Vagina (tissue), 2 donors: Measurements from ENCODE around the gene ZNF331.

Experiments
- POLR2A ChIP-seq, 2 donors: fragments of 450-650 bp; IDR thresholded peaks; one replicate each; pipeline ENCODE4 v1.6.1; 2017; ENCODE audit warnings: antibody characterized with exemption in 2 of 2, mild to moderate bottlenecking in 2 of 2, moderate library complexity in 2 of 2
- TF ChIP-seq, protein P1 (sequence below), 3 experiments: fragments of 450-650 bp in 2 of 3; fragments of 200-600 bp in 1 of 3; sonication (generic) in 1 of 3; IDR thresholded peaks; one replicate each; pipeline ENCODE4 v1.5.1; 2017 to 2019; ENCODE audit warnings: antibody characterized with exemption in 3 of 3, mild to moderate bottlenecking in 2 of 3, moderate library complexity in 2 of 3

- TF ChIP-seq, protein P1, sequence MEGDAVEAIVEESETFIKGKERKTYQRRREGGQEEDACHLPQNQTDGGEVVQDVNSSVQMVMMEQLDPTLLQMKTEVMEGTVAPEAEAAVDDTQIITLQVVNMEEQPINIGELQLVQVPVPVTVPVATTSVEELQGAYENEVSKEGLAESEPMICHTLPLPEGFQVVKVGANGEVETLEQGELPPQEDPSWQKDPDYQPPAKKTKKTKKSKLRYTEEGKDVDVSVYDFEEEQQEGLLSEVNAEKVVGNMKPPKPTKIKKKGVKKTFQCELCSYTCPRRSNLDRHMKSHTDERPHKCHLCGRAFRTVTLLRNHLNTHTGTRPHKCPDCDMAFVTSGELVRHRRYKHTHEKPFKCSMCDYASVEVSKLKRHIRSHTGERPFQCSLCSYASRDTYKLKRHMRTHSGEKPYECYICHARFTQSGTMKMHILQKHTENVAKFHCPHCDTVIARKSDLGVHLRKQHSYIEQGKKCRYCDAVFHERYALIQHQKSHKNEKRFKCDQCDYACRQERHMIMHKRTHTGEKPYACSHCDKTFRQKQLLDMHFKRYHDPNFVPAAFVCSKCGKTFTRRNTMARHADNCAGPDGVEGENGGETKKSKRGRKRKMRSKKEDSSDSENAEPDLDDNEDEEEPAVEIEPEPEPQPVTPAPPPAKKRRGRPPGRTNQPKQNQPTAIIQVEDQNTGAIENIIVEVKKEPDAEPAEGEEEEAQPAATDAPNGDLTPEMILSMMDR (IDR thresholded peaks at IDR 0.05), result no peak
- TF ChIP-seq POLR2A (IDR thresholded peaks at IDR 0.05), result no peak
Measured at GRCh38 chr19:53553156-53553555, 15.2 kb downstream of the ZNF331 start.
